OCI-LY1 (cell line): ENCODE measurements around the gene LPAR3.

ENCODE experiments used
- CTCF ChIP-seq: fragments of 200-600 bp; sonication (generic), shearing (Covaris generic); IDR thresholded peaks from 2 replicates; pipeline ENCODE4 v1.5.1; 2017; ENCODE audit warnings: mild to moderate bottlenecking, antibody characterized with exemption, low read length, moderate library complexity, mixed read lengths
- EZH2 ChIP-seq: fragments of 200-600 bp; sonication (generic), shearing (Covaris generic); IDR thresholded peaks from 2 replicates; pipeline ENCODE4 v1.8.0; 2017; ENCODE audit warnings: borderline replicate concordance, mixed run types, mild to moderate bottlenecking, antibody characterized with exemption, low read length, moderate library complexity, mixed read lengths

GRCh38 chr1:84883286-84883685, 9.7 kb downstream of the LPAR3 start:
- TF ChIP-seq CTCF, result no peak
- no peak for TF ChIP-seq EZH2
